GM18907 (cell line): Measurements from ENCODE around the gene DIS3L2.
"Not testable (repeated sequence)": the region's sequence is repeated elsewhere in the genome, so short reads cannot be mapped to it uniquely, and the experiment has no call there.

Source experiments
- ATAC-seq: cut with Tn5 transposase; IDR thresholded peaks from one replicate; pipeline ENCODE4 v1.9.1; 2021; ENCODE audit warnings: mild to moderate bottlenecking, moderate library complexity; ENCODE audit not compliant: unreplicated experiment

Gene DIS3L2

DNA sequence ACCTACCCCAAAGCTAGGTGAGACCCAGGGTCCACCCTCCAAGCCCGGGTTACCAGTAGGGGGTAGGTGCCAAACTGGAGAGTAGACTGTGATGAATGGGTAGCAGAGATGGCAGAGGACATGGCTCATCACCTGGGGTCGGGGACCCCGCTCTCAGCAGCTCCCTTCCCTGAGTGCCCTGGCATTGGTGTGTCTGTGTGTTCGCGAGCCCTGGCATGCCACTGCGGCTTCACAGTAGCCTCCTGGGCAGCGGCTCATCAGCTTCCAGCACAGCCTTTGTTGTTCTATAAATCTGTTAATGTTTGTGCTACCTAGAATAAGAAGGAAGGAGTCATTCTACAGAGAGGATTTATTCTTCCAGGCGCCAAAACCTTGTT lies 354.4 kb downstream of the DIS3L2 start:
- no peak for ATAC-seq

DNA sequence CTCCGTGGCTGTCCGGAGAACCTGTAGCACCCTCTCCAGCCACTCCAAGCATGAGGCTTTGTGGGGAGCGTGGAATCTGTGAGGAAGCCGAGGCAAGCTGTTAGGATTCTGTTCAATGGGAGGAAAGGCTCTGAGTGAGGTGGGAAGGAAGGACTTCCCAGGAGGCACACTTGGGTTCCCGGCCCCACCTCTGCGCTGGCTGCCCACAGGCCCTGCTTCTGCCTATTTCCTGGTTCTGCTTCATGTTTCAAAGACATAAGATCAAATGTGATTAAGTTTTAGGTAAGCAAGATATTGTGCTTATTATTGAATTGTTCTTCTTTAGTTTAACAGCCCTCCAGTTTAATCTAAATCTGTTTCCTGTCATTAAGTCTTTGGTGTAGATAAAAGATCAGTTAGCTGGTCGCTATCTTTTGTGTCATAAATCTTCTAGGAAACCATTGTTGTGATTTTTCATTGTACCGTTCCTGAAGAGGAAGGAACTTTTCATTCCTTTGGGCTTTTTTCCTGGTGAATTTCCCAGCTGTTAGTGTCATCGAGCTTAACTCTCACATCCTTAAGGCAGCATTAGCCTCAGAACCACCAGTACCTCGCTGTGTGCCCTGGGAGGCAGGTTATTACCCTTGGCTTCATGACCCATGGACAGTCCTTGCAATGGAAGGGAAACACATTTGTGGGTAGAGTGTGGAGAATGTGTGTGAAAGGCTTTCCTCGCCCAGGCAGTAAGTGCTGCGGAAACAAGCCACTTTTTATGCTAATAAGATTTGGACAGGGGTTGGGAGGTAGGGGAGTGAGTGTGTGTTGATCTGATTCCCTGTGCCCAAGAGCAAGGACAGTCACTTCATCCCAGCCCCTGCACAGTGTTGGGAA lies 355.2 kb downstream of the DIS3L2 start:
- no peak for ATAC-seq

GRCh38 chr2:232318169-232318855 lies 356.8 kb downstream of the DIS3L2 start:
- ATAC-seq: no peak

GRCh38 chr2:232319067-232319802 lies 357.7 kb downstream of the DIS3L2 start:
- no peak for ATAC-seq

- no peak for ATAC-seq
Observed at GRCh38 chr2:232319803-232320442, 358.4 kb downstream of the DIS3L2 start.

- no peak for ATAC-seq
Observed at GRCh38 chr2:232320443-232320803, 358.9 kb downstream of the DIS3L2 start.

- ATAC-seq: no peak
Observed at GRCh38 chr2:232321156-232321816, 359.8 kb downstream of the DIS3L2 start.

DNA sequence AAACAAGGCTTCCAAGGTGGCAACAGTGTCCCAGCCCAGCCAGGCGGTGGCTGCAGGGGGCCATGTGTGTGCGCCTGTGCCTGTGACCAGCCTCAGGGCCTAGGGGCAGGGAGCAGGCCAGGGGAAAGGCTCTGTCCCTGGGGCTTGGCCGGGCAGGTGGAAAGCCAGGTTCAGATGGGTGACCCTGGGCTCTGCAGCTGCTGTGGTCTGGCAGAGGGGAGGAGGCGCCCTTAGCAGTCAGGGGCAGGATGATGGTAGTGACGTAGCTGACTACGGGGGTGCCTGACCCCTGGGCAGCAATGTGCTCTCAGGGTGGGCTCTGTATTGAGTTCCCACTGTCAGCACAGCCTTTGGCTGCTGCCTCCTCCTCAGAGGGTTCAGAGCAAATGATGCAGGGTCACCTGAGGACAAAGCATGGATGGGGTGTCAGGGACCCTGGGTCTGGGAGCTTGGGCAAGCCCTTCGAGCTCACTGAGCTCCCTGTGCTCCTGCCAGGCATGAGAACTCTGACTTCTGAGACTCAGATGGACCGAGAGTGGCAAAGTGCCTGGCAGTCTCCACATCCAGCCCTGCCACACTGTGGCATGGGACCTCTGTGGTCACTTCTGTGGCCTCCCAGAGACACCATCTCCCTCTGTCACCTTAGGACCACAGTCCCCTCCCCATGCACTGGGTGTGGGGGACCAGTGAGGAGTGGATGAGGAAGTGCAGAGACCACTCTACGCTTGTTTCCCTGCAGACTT lies 360.5 kb downstream of the DIS3L2 start:
- ATAC-seq: no peak

DNA sequence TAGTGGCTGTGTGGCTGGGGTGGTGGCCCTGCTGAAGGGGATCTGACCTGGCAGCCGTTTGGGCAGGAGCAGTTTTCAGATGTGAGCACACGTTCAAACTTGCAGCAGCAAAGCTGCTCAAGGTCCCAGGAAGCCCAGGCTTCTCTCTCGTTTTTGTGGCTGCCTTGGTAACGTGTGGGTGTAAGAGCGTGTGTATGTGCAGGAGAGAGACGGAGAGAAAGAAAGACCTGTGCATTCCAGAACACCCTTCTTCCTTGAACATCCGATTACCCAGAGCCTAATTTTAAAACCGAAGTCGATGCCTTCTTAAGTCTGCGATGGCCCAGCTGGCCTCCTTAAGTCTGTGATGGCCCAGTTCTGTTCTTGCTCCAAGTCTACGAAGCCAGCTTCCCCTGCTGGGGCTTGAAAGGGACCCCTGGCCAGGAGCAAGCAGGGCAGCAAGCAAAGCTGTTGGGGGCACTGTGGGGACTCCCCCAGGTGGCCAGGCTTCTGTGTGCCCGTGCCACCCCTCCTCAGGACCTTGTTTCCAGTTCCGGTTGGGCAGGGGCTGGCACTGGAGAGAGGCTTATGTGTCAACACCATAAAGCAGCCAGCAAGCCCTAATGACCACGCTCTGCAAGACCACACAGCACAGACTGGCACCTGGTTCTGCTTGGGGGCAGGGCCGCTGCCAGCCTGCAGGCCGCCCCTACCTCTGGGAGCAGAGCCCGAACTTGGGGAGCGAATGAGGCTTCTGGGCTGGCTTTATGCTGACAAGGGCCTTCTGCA lies 361.2 kb downstream of the DIS3L2 start:
- ATAC-seq: no peak

DNA sequence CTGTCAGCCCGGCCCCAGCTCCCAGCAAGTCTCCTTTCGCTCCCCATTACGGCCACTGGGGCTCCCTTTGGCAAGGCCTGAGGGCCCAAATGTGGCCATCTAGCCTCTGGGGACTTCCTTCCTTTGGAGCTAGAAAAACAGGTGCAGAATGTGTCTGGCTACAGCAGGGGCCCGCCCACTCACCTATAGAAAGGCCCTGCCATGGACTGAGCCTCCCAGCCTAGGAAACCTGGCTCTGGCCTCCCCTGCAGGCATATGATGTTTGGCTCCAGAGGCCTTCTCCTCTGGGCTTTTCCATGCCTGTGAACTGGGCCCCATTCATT lies 361.8 kb downstream of the DIS3L2 start:
- no peak for ATAC-seq

DNA sequence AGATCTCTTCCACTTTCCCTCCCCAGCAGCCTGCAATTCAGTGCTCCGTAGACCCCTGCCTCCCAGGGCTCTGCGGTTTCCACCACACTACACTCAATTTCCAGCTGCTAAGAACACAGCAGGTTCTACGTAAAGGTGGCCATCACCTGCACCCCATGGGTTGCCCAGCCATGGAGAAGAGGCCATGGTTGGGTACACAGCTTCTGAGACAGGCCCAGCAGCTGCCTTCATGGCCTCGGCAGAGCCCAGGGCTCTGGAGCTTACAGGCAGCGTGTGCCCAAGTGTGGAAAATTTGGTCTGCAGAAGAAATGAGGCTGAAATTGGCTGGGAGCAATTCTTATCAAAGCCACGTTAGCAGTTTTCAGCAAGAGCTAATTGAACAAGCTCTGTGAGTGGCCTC lies 362.5 kb downstream of the DIS3L2 start:
- not testable (repeated sequence) for ATAC-seq

GRCh38 chr2:232324778-232325177 lies 363.3 kb downstream of the DIS3L2 start:
- no peak for ATAC-seq

- no peak for ATAC-seq
Observed at GRCh38 chr2:232325324-232326273, 364.1 kb downstream of the DIS3L2 start.

DNA sequence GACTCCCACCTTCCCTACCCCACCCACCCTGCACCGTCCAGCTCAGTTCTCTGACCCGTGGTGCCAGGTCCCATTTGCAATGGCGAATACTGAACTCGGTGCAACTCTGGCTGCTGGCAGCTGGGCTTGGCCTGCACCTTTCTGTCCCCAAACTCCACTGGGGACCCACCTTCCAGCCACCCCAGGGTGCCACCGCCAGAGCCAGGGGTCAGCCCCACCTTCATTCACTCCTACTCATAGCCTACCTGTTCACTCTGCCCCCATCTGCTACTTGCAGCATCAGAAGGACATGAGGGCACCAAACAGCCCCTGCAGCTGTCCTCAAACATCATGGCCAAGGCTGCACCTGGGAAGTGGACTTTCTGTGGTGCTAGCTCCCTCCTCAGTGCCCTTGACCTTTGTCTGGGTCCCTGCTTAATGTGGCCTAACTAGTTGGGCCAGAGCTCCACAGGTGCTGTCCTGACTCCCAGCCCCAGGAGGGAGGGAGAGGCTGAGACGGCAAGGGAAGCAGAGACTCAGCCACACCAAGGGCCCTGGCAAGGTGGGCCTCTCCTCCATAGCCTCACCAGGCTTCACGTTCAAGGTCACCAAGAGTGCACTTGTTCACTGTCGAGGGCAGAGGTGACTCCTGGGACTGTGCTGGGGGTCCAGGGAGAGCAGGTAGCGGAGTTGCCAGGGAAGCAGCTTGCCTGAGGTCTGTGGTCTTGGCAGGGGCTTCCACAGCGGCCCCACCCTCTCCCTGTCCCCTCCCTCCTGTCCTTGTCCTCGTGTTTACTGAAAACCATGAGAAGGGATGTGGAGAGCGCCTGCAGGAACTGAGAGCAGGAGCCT lies 365.0 kb downstream of the DIS3L2 start:
- ATAC-seq: not testable (repeated sequence)

- ATAC-seq: no peak
Observed at GRCh38 chr2:232327105-232328031, 365.9 kb downstream of the DIS3L2 start.

GRCh38 chr2:232328032-232328422 lies 366.5 kb downstream of the DIS3L2 start:
- ATAC-seq: peak; percentile 40
